HG03060 (cell line): ENCODE results near the gene RNF212B.

ENCODE experiments used
- ATAC-seq: cut with Tn5 transposase; IDR thresholded peaks from one replicate; pipeline ENCODE4 v1.9.1; 2021; ENCODE audit warnings: low read depth, moderate number of reproducible peaks; ENCODE audit not compliant: unreplicated experiment

The RNF212B gene

GRCh38 chr14:23319746-23320583, 82.2 kb downstream of the RNF212B start:
- no peak for ATAC-seq

GRCh38 chr14:23320584-23321571, 83.1 kb downstream of the RNF212B start, which contains the start of gene PABPN1:
Gene PABPN1, plus strand, starts transcription at chr14:23321457. Its CDS starts 13 bp downstream, at chr14:23321470.
- ATAC-seq, result peak; percentile 83

- no peak for ATAC-seq
These were observed 84.1 kb downstream of the RNF212B start for GRCh38 chr14:23321572-23322547.
